Measurements from ENCODE around the gene CCNF. TPM values are rescaled to one million over a fixed set of nuclear protein-coding genes. Genes with fewer than 3 reads are reported as not detected.
A peak's percentile ranks its signal among the peaks of the same experiment; 100 is the strongest.

Gene CCNF
- total RNA-seq, 1 donor from 2014 or later = 26.7 TPM

- DNase-seq (ENCODE audit: low read depth in 2 of 2) = no peak
Measured at GRCh38 chr16:2456551-2457153, 27.4 kb downstream of the CCNF start.

- no peak for DNase-seq (ENCODE audit: low read depth in 2 of 2)
Measured at GRCh38 chr16:2457267-2457666, 28.0 kb downstream of the CCNF start.

GRCh38 chr16:2457946-2458345 is 28.7 kb downstream of the CCNF start:
- no peak for DNase-seq (ENCODE audit: low read depth in 2 of 2)

- DNase-seq (ENCODE audit: low read depth in 2 of 2) = no peak
Measured at GRCh38 chr16:2458887-2459646, 29.8 kb downstream of the CCNF start.

- peak; percentile 57 to 93 for DNase-seq (ENCODE audit: low read depth in 2 of 2)
Measured at GRCh38 chr16:2459647-2460390, 30.6 kb downstream of the CCNF start, which contains the start of gene TEDC2. TSS of gene TEDC2 (plus strand) at chr16:2460109. CDS start at chr16:2460145, 36 bp downstream.

- no peak for DNase-seq (ENCODE audit: low read depth in 2 of 2)
Measured at GRCh38 chr16:2460391-2460713, 31.1 kb downstream of the CCNF start.

- DNase-seq (ENCODE audit: low read depth in 2 of 2) = no peak
Measured at GRCh38 chr16:2460916-2461315, 31.7 kb downstream of the CCNF start.

- DNase-seq (ENCODE audit: low read depth in 2 of 2) = no peak
Measured at GRCh38 chr16:2462031-2462866, 33.0 kb downstream of the CCNF start.

- DNase-seq (ENCODE audit: low read depth in 2 of 2) = no peak
Measured at GRCh38 chr16:2464333-2464732, 35.1 kb downstream of the CCNF start.

GRCh38 chr16:2465653-2466415 is 36.6 kb downstream of the CCNF start:
- peak in 1 of 2 donors; percentile 18 for DNase-seq (ENCODE audit: low read depth in 2 of 2)

- no peak for DNase-seq (ENCODE audit: low read depth in 2 of 2)
Measured at GRCh38 chr16:2466667-2467527, 37.6 kb downstream of the CCNF start.

- peak in 1 of 2 donors; percentile 69 for DNase-seq (ENCODE audit: low read depth in 2 of 2)
Measured at GRCh38 chr16:2467528-2468232, 38.4 kb downstream of the CCNF start.

GRCh38 chr16:2468233-2468724 is 39.0 kb downstream of the CCNF start:
- no peak for DNase-seq (ENCODE audit: low read depth in 2 of 2)

- no peak for DNase-seq (ENCODE audit: low read depth in 2 of 2)
Measured at GRCh38 chr16:2468725-2469398, 39.6 kb downstream of the CCNF start.

GRCh38 chr16:2469399-2470233 is 40.4 kb downstream of the CCNF start:
- DNase-seq (ENCODE audit: low read depth in 2 of 2) = no peak

GRCh38 chr16:2470234-2470601 is 41.0 kb downstream of the CCNF start:
- DNase-seq (ENCODE audit: low read depth in 2 of 2) = no peak

- DNase-seq (ENCODE audit: low read depth in 2 of 2) = no peak
Measured at GRCh38 chr16:2470603-2471015, 41.4 kb downstream of the CCNF start.
